H1 (cell line): Measurements from ENCODE around the gene C19orf73. TPM values are rescaled to one million over a fixed set of nuclear protein-coding genes. Genes with fewer than 3 reads are reported as not detected.

Experiments
- CTCF ChIA-PET: fragments of 300-600 bp; sonication (Branson Sonifier 250); formaldehyde crosslinking; loops from one replicate; lab custom pipeline; 2021; ENCODE audit not compliant: partially characterized antibody; lab: Charles Lee
- POLR2A ChIA-PET: fragments of 300-600 bp; sonication (Branson Sonifier 250); formaldehyde crosslinking; loops from one replicate; lab custom pipeline; 2021; ENCODE audit warnings: inconsistent platforms; ENCODE audit not compliant: partially characterized antibody; lab: Charles Lee
- DNase-seq, 2 experiments: peaks; one replicate each; pipeline versions ENCODE4 v3.0.0 to v3.0.0-alpha.2; 2010 to 2022; ENCODE audit warnings: low spot score in 2 of 2, low read depth in 1 of 2, mixed read lengths in 1 of 2
- FAIRE-seq: peaks from 2 replicates; lab custom pipeline; 2011; peaks lifted over from hg19 to GRCh38; lab: Jason Lieb, UNC
- H2AFZ ChIP-seq: 2 replicates; pipeline ENCODE4 v1.8.1; 2012; ENCODE audit warnings: low read length, inconsistent platforms
- H2AK5ac ChIP-seq: 2 replicates; pipeline ENCODE4 v1.6.1; 2013; ENCODE audit warnings: low read depth, low read length
- H2BK120ac ChIP-seq: replicated peaks from 2 replicates; pipeline ENCODE3; 2013; ENCODE audit warnings: low read depth, low read length, inconsistent platforms
- H2BK12ac ChIP-seq: 2 replicates; pipeline ENCODE4 v1.6.1; 2013; ENCODE audit warnings: low read depth, low read length
- H2BK15ac ChIP-seq: 2 replicates; pipeline ENCODE4 v1.6.1; 2013; ENCODE audit warnings: low read length
- H2BK20ac ChIP-seq: 2 replicates; pipeline ENCODE4 v1.6.1; 2013; ENCODE audit warnings: low read length
- H2BK5ac ChIP-seq: 2 replicates; pipeline ENCODE4 v1.6.1; 2013; ENCODE audit warnings: low read depth, low read length
- H3K14ac ChIP-seq: 2 replicates; pipeline ENCODE4 v1.6.1; 2013; ENCODE audit warnings: inconsistent platforms; ENCODE audit not compliant: insufficient read length
- H3K18ac ChIP-seq: 2 replicates; pipeline ENCODE4 v1.6.1; 2013; ENCODE audit warnings: low read length; ENCODE audit errors: extremely low read depth
- H3K23ac ChIP-seq: 2 replicates; pipeline ENCODE4 v1.6.1; 2013; ENCODE audit warnings: inconsistent platforms; ENCODE audit not compliant: insufficient read length
- H3K23me2 ChIP-seq: 2 replicates; pipeline ENCODE4 v1.6.1; 2013; ENCODE audit warnings: low read depth, low read length
- H3K27ac ChIP-seq: 2 replicates; pipeline ENCODE4 v1.6.1; 2011; ENCODE audit warnings: low read depth, low read length, inconsistent platforms
- H3K27me3 ChIP-seq, 4 experiments: replicated peaks in 1 of 4; 1 replicate in 1 of 4; 2 replicates in 3 of 4; pipeline versions ENCODE4 v1.6.1 to v1.8.1; 2011 to 2013; ENCODE audit warnings: low read length in 3 of 4, mild to moderate bottlenecking in 3 of 4, inconsistent platforms in 2 of 4, mixed read lengths in 2 of 4, moderate library complexity in 1 of 4; ENCODE audit not compliant: control insufficient read depth in 3 of 4, insufficient read depth in 3 of 4; ENCODE audit errors: extremely low read depth in 1 of 4
- H3K36me3 ChIP-seq, 4 experiments: 2 replicates each; pipeline versions ENCODE4 v1.6.1 to v1.8.1; 2011 to 2013; ENCODE audit warnings: mild to moderate bottlenecking in 4 of 4, low read length in 3 of 4, moderate library complexity in 2 of 4, control low read depth in 1 of 4, inconsistent platforms in 1 of 4; ENCODE audit not compliant: insufficient read depth in 4 of 4, control insufficient read depth in 2 of 4
- H3K4ac ChIP-seq: replicated peaks from 2 replicates; pipeline ENCODE3; 2013; ENCODE audit warnings: low read length, low read depth, mixed read lengths, inconsistent platforms; ENCODE audit not compliant: insufficient read length
- H3K4me1 ChIP-seq, 4 experiments: replicated peaks in 1 of 4; 1 replicate in 1 of 4; 2 replicates in 3 of 4; pipeline versions ENCODE4 v1.6.1 to v1.8.1; 2011 to 2013; ENCODE audit warnings: low read length in 3 of 4, inconsistent platforms in 2 of 4, mixed read lengths in 1 of 4; ENCODE audit not compliant: insufficient read depth in 4 of 4, control insufficient read depth in 3 of 4
- H3K4me2 ChIP-seq, 2 experiments: 2 replicates each; pipeline versions ENCODE4 v1.6.1 to v1.8.1; 2011 to 2013; ENCODE audit warnings: low read depth in 2 of 2, low read length in 2 of 2, control low read depth in 1 of 2, inconsistent platforms in 1 of 2, mild to moderate bottlenecking in 1 of 2; ENCODE audit not compliant: insufficient read depth in 1 of 2
- H3K4me3 ChIP-seq, 4 experiments: fragments of 200-600, 300-600 bp in 1 of 4; sonication (generic), shearing (Covaris generic), sonication (Bioruptor Twin) in 1 of 4; 2 replicates each; pipeline versions ENCODE4 v1.5.1 to v1.8.1; 2011 to 2016; ENCODE audit warnings: low read length in 4 of 4, low read depth in 3 of 4, control low read depth in 2 of 4, inconsistent platforms in 2 of 4, mild to moderate bottlenecking in 2 of 4, mixed read lengths in 1 of 4, moderate library complexity in 1 of 4; ENCODE audit not compliant: insufficient read depth in 2 of 4; ENCODE audit errors: extremely low read depth in 1 of 4
- H3K56ac ChIP-seq: replicated peaks from 2 replicates; pipeline ENCODE3; 2013; ENCODE audit warnings: low read depth, mild to moderate bottlenecking, mixed read lengths, low read length, inconsistent platforms; ENCODE audit not compliant: insufficient read length
- H3K79me1 ChIP-seq: 2 replicates; pipeline ENCODE4 v1.6.1; 2013; ENCODE audit warnings: low read depth, low read length, control low read depth
- H3K79me2 ChIP-seq, 2 experiments: 2 replicates each; pipeline versions ENCODE4 v1.6.1 to v1.8.1; 2012 to 2013; ENCODE audit warnings: low read length in 2 of 2, mild to moderate bottlenecking in 2 of 2, inconsistent platforms in 1 of 2; ENCODE audit not compliant: insufficient read depth in 2 of 2, control insufficient read depth in 1 of 2
- H3K9ac ChIP-seq, 4 experiments: replicated peaks in 1 of 4; 1 replicate in 1 of 4; 2 replicates in 3 of 4; pipeline versions ENCODE4 v1.6.1 to v1.8.1; 2011 to 2013; ENCODE audit warnings: low read depth in 3 of 4, low read length in 3 of 4, control low read depth in 2 of 4, mild to moderate bottlenecking in 2 of 4, moderate library complexity in 2 of 4, inconsistent platforms in 1 of 4; ENCODE audit errors: extremely low read depth in 1 of 4
- H3K9me3 ChIP-seq, 2 experiments: 2 replicates each; pipeline versions ENCODE4 v1.6.1 to v1.8.1; 2012 to 2013; ENCODE audit warnings: mild to moderate bottlenecking in 2 of 2, moderate library complexity in 2 of 2, control low read depth in 1 of 2, inconsistent platforms in 1 of 2, low read depth in 1 of 2, low read length in 1 of 2, mixed read lengths in 1 of 2; ENCODE audit not compliant: insufficient read depth in 2 of 2
- H4K20me1 ChIP-seq, 2 experiments: replicated peaks in 1 of 2; 2 replicates each; pipeline versions ENCODE3 to v1.8.1; 2011 to 2013; ENCODE audit warnings: inconsistent platforms in 2 of 2, low read length in 2 of 2, mild to moderate bottlenecking in 1 of 2; ENCODE audit not compliant: insufficient read depth in 2 of 2, control insufficient read depth in 1 of 2
- H4K5ac ChIP-seq: 2 replicates; pipeline ENCODE4 v1.6.1; 2013; ENCODE audit warnings: low read length, low read depth, mixed read lengths, inconsistent platforms; ENCODE audit not compliant: insufficient read length
- H4K8ac ChIP-seq: 2 replicates; pipeline ENCODE4 v1.8.0; 2013; ENCODE audit warnings: mild to moderate bottlenecking, moderate library complexity, low read length, inconsistent platforms; ENCODE audit not compliant: insufficient read depth; ENCODE audit errors: extremely low read depth
- H4K91ac ChIP-seq: replicated peaks from 2 replicates; pipeline ENCODE3; 2013; ENCODE audit warnings: low read length, mixed read lengths, inconsistent platforms; ENCODE audit not compliant: insufficient read length
- BCL11A ChIP-seq, 2 experiments: IDR thresholded peaks; one replicate each; pipeline ENCODE4 v1.6.1; 2011; ENCODE audit warnings: low read depth in 2 of 2, low read length in 2 of 2, mild to moderate bottlenecking in 2 of 2
- BRCA1 ChIP-seq: IDR thresholded peaks from 2 replicates; pipeline ENCODE4 v1.6.1; 2012; ENCODE audit warnings: low read depth, low read length, improper control_type of control experiment
- CTCF ChIP-seq, 3 experiments: IDR thresholded peaks; 1 replicate in 2 of 3; 2 replicates in 1 of 3; pipeline versions ENCODE4 v1.5.1 to v1.6.1; 2011; ENCODE audit warnings: low read length in 3 of 3, mild to moderate bottlenecking in 3 of 3, inconsistent platforms in 2 of 3, low read depth in 1 of 3, moderate library complexity in 1 of 3; ENCODE audit not compliant: insufficient read depth in 1 of 3; ENCODE audit errors: control extremely low read depth in 1 of 3
- KDM5A ChIP-seq: fragments of 200-600 bp; IDR thresholded peaks from 2 replicates; pipeline ENCODE4 v1.7.1; 2012; ENCODE audit warnings: mild to moderate bottlenecking, low read length, inconsistent platforms, mixed read lengths
- NRF1 ChIP-seq: IDR thresholded peaks from 2 replicates; pipeline ENCODE4 v1.6.1; 2011; ENCODE audit warnings: mild to moderate bottlenecking, low read depth, low read length, improper control_type of control experiment
- PHF8 ChIP-seq: fragments of 200-600 bp; sonication (generic); conservative IDR thresholded peaks from 2 replicates; pipeline ENCODE4 v1.7.1; 2012; ENCODE audit warnings: low read depth, mild to moderate bottlenecking, inconsistent platforms, low read length, moderate library complexity
- SP4 ChIP-seq: IDR thresholded peaks from 2 replicates; pipeline ENCODE4 v1.6.1; 2012; ENCODE audit warnings: low read length, inconsistent platforms
- TAF7 ChIP-seq: optimal IDR thresholded peaks from 2 replicates; pipeline ENCODE3; 2011; ENCODE audit warnings: low read depth, mild to moderate bottlenecking, inconsistent platforms, low read length, moderate library complexity, borderline replicate concordance
- WGBS, 2 experiments: shearing (Covaris generic) in 1 of 2; methylation state at CpG; one replicate each; pipeline versions ENCODE4 v1.1.6 to v1.1.7; 2013 to 2015; ENCODE audit warnings: low lambda C conversion rate in 2 of 2, mixed read lengths in 2 of 2, inconsistent platforms in 1 of 2, low coverage in 1 of 2, missing lambda C conversion rate in 1 of 2; ENCODE audit not compliant: insufficient replicate concordance in 2 of 2, insufficient coverage in 1 of 2, insufficient read length in 1 of 2; ENCODE audit errors: extremely low coverage in 1 of 2, missing lambda C conversion rate in 1 of 2; 5-methylcytosine and 5-hydroxymethylcytosine counted together
- polyA plus RNA-seq, 7 experiments: library from polyadenylated mRNA; depleted of rRNA in 3 of 7; stranded (reverse) in 5 of 7; unstranded in 2 of 7; fragments of >200 nt in 5 of 7; fragments of 200-250 nt in 2 of 7; gene quantifications; 1 replicate in 5 of 7; 2 replicates in 1 of 7; 4 replicates in 1 of 7; pipeline versions ENCODE4 v1.2.1 to v1.2.3, GENCODE V29; 2011 to 2013; ENCODE audit warnings: missing spikeins in 2 of 7, mixed read lengths in 2 of 7
- total RNA-seq: library from RNA; stranded (reverse); fragmentation: NEBNext Ultra II Directional; extraction: Animal tissue kit (Norgen Biotek cat#: 25700); gene quantifications from 2 replicates; pipeline ENCODE4 v1.2.1, GENCODE V29; 2021

The C19orf73 gene
- total and polyA plus RNA-seq, 2 of the 8 experiments (the other 6 are each of a cell fraction or from before 2014, with no cell fraction given) = 2.5 to 4.6 TPM

- Histone ChIP-seq H4K20me1 (peaks cover 0 to 1% of the 10 kb centered on the region in 2 experiments), H3K4me3 (no peak overlapping the region), H3K4me1 (peaks cover 0 to 12% (median 8%) of the 10 kb centered on the region in 4 experiments; a peak in 6 of 7 replicates), H3K27me3 (peaks cover 0 to 5% (median 2%) of the 10 kb centered on the region in 4 experiments; a peak in 3 of 7 replicates), H2AFZ (no peak overlapping the region), H4K8ac (0 out of 2 replicates have a peak overlapping the region, but pooled peaks have one; percentile 25), H3K36me3 (peaks cover 0 to 2% (median 0%) of the 10 kb centered on the region in 4 experiments; a peak in 1 of 8 replicates), H3K4me2 (no peak overlapping the region), H2AK5ac (no peak overlapping the region), H2BK15ac (no peak overlapping the region), H4K91ac (no peak overlapping the region), H2BK5ac (no peak overlapping the region), H3K14ac (no peak overlapping the region), H2BK120ac (no peak overlapping the region), H3K9ac (no peak overlapping the region), H3K79me2 (no peaks in the 10 kb centered on the region), H3K18ac (no peak overlapping the region), H2BK20ac (no peak overlapping the region), H3K23ac (no peak overlapping the region), H3K79me1 (no peaks in the 10 kb centered on the region), H3K9me3 (no peaks in the 10 kb centered on the region), H2BK12ac (no peak overlapping the region), H3K4ac (no peak overlapping the region), H3K23me2 (peaks cover 6% of the 10 kb centered on the region; the same call in 1 of the 2 replicates), H3K27ac (no peak overlapping the region), H4K5ac (no peak overlapping the region), H3K56ac (no peak overlapping the region)
- TF ChIP-seq CTCF (IDR thresholded peaks at IDR 0.05; ENCODE audit: control extremely low read depth in 1 of 3, insufficient read depth in 1 of 3, low read depth in 1 of 3, low read length in 3 of 3) = no peak
- TF ChIP-seq BCL11A (IDR thresholded peaks at IDR 0.05; ENCODE audit: low read depth in 2 of 2, low read length in 2 of 2) = no peak
- no peak for TF ChIP-seq PHF8
- TF ChIP-seq BRCA1 = no peak
- no peak for TF ChIP-seq NRF1
- no peak for TF ChIP-seq SP4
- no peak for TF ChIP-seq KDM5A
- no peak for TF ChIP-seq TAF7
- POLR2A ChIA-PET = interaction anchor here (0.7 kb wide), 1 partner anchor 18 kb away, joined by 3 read pairs; no protein-coding TSS in a partner anchor
- CTCF ChIA-PET = interaction anchor here (0.6 to 1.9 kb wide), 4 partner anchors 30 to 1499 kb away, joined by 3 to 4 read pairs (median 4); no protein-coding TSS in a partner anchor
- DNase-seq (no peak), FAIRE-seq (no peak)
- WGBS, 2 experiments = 86% methylated on average over 16 of the region's 23 CpGs; no CpG with 5 or more reads in 1 of the 2 experiments
Measured at GRCh38 chr19:49168421-49168820, 49.5 kb upstream of the C19orf73 start.
